Fibroblast of pulmonary artery (primary cell): ENCODE measurements around the gene FPR2.
"Not testable (repeated sequence)": the region's sequence is repeated elsewhere in the genome, so short reads cannot be mapped to it uniquely, and the experiment has no call there.

Experiments used
- DNase-seq: peaks from one replicate; pipeline ENCODE4 v3.0.0-alpha.2; 2010; ENCODE audit warnings: low read depth
- H3K4me3 ChIP-seq: replicated peaks from 2 replicates; pipeline ENCODE4 v1.5.1; 2011; ENCODE audit warnings: low read depth, mild to moderate bottlenecking, control low read depth, low read length, moderate library complexity
- TF ChIP-seq, protein P1 (sequence below): IDR thresholded peaks from 2 replicates; pipeline ENCODE4 v1.5.1; 2011; ENCODE audit warnings: mild to moderate bottlenecking, control low read depth, low read length, inconsistent platforms; ENCODE audit errors: missing control alignments

Gene FPR2

GRCh38 chr19:51727349-51727880 is 33.6 kb upstream of the FPR2 start:
- TF ChIP-seq, protein P1, sequence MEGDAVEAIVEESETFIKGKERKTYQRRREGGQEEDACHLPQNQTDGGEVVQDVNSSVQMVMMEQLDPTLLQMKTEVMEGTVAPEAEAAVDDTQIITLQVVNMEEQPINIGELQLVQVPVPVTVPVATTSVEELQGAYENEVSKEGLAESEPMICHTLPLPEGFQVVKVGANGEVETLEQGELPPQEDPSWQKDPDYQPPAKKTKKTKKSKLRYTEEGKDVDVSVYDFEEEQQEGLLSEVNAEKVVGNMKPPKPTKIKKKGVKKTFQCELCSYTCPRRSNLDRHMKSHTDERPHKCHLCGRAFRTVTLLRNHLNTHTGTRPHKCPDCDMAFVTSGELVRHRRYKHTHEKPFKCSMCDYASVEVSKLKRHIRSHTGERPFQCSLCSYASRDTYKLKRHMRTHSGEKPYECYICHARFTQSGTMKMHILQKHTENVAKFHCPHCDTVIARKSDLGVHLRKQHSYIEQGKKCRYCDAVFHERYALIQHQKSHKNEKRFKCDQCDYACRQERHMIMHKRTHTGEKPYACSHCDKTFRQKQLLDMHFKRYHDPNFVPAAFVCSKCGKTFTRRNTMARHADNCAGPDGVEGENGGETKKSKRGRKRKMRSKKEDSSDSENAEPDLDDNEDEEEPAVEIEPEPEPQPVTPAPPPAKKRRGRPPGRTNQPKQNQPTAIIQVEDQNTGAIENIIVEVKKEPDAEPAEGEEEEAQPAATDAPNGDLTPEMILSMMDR: no peak
- no peak overlapping the region for H3K4me3 ChIP-seq
- DNase-seq: peak; percentile 50

DNA sequence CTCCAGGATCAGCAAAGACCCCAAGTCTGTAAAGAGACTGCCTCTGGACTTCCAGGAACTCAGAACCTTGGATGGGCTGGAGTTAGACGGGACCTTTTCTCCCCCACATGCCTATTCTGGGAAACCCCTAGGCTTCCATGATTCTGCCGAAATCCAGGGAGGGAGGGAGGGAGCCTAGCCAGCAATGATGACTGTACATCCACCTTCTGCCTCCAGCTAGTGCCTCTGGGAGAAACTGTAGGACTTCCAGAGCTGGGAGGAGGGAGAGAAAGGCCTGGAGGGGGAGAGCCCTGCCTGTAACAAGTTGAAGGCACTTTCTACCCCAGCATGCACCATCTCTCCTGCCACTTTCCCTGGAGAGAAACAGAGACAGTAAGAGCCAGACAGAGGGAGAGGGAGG is 31.2 kb upstream of the FPR2 start:
- TF ChIP-seq, protein P1: no peak
- no peak overlapping the region for H3K4me3 ChIP-seq
- DNase-seq: peak; percentile 49

DNA sequence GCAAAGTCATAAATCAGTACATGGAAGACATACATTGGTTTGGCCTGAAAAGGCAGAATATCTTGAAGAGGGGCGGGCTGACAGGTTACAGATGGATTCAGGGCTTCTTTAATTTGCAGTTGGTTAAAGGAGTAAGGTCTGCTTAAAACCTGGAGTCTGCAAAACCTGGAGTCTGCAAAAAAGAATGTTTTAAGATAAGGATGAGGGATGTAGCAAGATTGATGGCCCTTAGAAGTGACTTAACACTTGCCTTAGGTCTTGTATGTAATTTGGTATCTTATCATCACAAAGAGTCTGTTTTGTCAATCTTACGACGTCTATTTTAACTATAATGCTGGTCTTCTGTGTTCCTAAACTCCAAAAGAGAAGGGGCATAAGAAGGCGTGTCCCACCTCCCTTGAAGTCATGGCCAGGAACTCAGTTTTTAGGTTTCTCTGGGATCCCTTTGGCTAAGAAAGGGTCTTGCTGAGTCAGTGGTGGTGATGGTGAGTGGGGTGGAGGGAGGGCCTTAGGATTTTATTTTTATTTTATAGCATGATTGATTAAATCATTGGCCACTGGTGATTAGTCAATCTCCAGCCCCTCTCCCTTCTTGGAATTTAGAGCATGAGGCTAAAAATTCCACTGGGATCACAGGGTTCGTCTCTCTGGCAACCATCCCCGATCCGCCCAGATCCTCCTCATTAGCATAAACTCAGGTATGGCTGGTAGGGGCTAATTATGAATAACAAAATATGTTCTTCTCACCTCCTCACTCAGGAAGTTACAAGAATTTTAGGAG is 27.0 kb upstream of the FPR2 start:
- H3K4me3 ChIP-seq: no peak overlapping the region
- TF ChIP-seq, protein P1: no peak
- no peak for DNase-seq

DNA sequence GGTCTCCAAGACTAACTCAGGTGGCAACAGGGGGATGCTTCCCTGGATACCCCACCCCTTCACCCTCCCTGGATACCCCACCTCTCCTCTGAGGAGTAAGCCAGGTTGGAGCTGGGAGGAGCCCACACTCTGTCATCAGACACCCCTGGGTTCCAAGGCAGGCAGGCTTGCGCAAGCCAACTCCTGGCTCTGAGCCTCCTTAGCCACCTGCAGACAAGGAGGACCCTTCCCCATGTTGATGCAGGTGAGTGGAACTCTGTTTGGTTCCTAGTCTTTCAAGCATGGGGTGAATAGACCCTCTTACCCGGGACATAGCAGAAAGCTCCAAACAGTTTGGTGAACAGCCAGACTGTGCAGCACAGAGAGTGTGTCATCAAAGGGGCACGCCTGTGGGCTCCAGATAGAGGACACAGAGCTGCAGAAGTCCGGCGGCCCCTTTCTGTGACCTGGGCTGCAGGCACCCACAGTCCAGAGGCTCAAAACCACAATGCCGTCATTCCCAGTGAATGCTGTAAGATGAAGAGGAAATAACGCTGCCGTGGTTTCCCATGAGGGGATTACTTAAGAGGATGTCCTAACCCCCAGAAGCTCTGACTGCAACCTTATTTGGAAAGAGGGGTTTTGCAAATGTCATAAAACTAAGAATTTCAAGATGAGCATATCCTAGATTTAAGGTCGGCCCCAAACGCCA is 25.1 kb upstream of the FPR2 start:
- peak; percentile 84 for DNase-seq
- no peak overlapping the region for H3K4me3 ChIP-seq
- TF ChIP-seq, protein P1: no peak

DNA sequence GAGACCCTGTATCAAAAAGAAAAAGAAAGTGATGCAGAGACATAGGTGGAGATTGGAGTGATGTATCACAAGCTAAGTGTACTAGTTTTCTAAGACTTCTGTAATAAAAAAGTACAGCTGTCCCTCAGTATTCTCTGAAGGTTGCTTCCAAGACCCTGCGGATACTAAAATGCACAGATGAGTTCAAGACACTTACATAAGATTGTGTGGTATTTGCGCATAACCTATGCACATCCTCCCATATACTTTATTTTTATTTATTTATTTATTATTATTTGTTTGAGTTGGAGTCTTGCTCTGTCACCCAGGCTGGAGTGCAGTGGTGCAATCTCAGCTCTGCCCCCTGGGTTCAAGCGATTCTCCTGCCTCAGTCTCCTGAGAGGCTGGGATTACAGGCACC is 23.6 kb upstream of the FPR2 start:
- DNase-seq: no peak
- TF ChIP-seq, protein P1: no peak
- H3K4me3 ChIP-seq: no peak overlapping the region

DNA sequence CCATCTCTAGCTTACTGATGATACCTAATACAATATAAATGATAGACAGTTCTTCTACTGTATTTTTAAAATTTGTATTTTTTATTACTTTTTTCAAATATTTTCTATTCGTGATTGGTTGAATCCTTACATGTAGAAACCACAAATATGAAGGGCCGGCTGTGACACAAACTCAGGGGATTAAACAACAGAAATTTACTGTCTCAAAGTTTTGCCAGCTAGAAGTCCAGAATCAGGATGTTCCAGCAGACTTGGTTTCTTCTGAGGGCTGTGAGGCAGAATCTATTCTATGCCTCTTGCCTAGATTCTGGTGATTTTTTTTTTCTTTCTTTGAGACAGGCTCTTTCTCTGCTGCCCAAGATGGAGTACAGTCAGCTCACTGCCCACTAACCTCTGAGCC is 23.1 kb upstream of the FPR2 start:
- no peak for DNase-seq
- H3K4me3 ChIP-seq: no peak overlapping the region
- TF ChIP-seq, protein P1: no peak

DNA sequence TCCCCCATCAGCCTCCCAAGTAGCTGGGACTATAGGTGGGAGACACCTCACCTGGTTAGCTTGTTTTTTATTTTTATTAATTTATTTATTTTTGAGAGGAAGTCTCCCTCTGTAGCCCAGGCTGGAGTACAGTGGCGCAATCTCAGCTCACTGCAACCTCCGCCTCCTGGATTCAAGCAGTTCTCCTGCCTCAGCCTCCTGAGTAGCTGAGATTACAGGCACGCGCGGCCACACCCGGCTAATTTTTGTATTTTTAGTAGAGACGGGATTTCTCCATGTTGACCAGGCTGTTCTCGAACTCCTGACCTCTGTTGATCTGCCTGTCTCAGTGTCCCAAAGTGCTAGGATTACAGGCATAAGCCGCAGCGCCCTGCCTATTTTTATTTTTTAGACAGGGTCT is 22.5 kb upstream of the FPR2 start:
- DNase-seq, H3K4me3 ChIP-seq: not testable (repeated sequence)
